SK-N-MC (cell line): ENCODE measurements around the gene RAB43.

ENCODE experiments used
- EZH2 ChIP-seq: fragments of 200-600 bp; sonication (generic); IDR thresholded peaks from one replicate; pipeline ENCODE4 v1.6.1; 2017; ENCODE audit warnings: antibody characterized with exemption
- FOXP2 ChIP-seq: optimal IDR thresholded peaks from 2 replicates; pipeline ENCODE3; 2011; ENCODE audit warnings: mild to moderate bottlenecking, moderate library complexity; ENCODE audit not compliant: insufficient read depth; ENCODE audit errors: extremely low read length, control extremely low read depth
- POLR2AphosphoS5 ChIP-seq: IDR thresholded peaks from 2 replicates; pipeline ENCODE4 v1.6.1; 2012; ENCODE audit warnings: mild to moderate bottlenecking, low read depth, low read length, borderline replicate concordance

DNA sequence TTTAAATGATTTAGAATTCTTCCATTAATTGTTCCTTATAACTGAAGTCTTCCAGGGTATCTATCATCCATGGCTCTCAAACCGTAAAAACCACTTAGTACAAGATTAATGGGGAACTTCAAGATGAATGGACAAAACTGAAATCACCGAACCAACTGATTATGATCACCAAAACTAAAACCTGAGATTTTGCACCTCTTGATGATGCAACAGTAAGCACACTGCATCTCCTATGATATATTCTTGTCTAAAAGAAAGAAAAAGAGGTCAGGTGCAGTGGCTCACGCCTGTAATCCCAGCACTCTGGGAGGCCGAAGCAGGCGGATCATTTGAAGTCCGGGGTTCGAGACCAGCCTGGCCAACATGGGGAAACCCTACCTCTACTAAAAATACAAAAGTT is 42.9 kb upstream of the RAB43 start:
- TF ChIP-seq POLR2AphosphoS5 (peak; percentile 8; the same call in 1 of the 2 replicates), EZH2 (no peak), FOXP2 (no peak)
